OCI-M2 (cell line): Measurements from ENCODE around the gene ZKSCAN4.

Source experiments
- DNase-seq: peaks from one replicate; lab custom pipeline; 2025; ENCODE audit not compliant: unreplicated experiment; lab: John Stamatoyannopoulos, UW

The ZKSCAN4 gene

GRCh38 chr6:28209753-28210535 lies 42.1 kb downstream of the ZKSCAN4 start:
- no peak for DNase-seq

DNA sequence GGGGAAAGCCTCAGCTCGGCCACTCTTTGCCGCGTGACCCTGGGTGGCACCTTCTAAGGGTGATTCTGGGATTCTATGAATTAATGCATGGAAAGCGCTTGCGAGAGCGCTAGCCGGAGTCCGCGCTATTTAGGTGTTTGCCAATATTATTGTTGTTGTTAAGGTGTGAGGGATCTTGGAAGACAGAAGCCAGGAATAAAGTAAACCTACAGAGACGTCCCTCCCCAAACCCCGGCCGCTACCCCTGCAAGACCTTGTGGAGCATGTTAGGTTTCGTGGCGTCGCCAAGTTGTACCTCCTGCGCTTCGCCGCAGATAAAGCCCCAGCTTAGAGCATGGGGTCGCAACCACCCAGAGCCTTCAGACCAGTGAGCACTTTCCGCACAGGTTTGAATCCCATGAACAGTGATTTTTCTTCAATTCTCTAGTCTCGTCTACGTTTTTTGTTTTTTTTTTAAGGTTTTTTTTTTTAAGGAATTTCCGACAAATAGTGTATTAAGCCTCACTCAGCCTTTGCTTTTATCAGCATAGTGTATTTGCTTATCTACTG lies 43.9 kb downstream of the ZKSCAN4 start:
- DNase-seq = no peak

DNA sequence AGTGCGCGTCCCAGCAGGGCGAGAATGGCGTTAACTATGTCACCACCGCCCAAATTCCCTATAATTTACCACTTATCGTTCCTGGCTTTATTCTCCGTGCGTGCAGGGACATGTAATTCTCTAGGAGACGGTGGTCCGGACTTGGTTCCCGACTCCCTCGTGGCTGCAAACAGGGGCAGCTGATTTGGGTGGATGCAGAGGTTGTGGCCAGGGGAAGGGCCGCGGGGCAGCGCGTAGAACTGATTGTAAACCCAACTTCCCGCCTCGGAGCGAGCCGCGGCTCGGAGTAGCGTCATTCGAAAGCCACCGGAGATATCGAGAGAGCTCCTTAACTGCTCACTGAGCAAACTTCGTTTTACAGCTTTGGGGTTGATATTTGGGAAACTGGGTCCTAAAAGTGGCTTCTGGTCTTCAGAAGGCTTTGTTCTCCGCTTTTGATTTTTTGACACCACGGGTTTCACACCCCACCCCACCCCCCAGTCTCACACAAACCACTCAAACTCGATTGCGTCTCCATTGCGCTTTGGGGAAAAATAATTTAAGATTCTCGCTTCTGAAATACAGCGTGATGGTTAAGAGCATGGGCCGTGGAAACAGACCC lies 44.5 kb downstream of the ZKSCAN4 start:
- no peak for DNase-seq

- no peak for DNase-seq
Observed at GRCh38 chr6:28206928-28207509, 45.0 kb downstream of the ZKSCAN4 start.

DNA sequence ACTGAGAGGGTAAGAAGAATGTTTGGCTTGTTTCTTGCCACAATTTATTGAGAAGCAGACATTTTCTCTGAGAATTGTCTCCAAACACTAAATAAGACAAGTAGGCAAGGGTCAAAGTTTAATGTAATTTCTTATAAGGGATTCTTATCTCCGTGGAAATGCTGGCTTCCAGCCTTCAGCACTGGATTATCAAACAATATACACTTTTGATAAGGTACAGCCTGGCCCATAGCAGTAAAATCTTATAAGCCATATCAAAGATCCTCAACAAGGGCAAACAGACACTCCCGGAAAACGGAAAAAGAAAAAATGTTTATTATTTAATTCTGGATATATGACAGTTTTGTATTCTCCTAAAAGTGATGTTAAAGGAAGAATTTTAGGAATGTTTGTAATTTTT lies 45.5 kb downstream of the ZKSCAN4 start:
- no peak for DNase-seq

- DNase-seq = no peak
Observed at GRCh38 chr6:28205879-28206278, 46.2 kb downstream of the ZKSCAN4 start.

GRCh38 chr6:28203201-28203600 lies 48.9 kb downstream of the ZKSCAN4 start:
- DNase-seq = no peak

DNA sequence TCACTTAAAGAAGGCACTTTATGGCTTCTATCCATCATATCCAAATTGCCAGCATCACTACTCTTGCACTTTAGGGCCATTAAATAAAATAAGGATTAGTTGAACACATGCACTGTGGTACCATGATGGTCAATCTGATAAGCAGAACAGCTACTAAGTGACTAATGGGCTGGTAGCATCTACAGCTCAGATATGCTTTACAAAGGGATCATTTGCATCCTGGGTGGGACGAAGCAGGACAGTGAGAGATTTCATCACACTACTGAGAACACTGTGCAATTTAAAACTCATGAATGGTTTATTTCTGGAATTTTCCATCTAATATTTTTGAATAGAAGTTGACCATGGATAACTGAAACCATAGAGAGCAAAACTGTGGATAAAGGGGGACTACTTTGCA lies 52.0 kb downstream of the ZKSCAN4 start:
- DNase-seq = no peak
